IMR-90 (cell line): Measurements from ENCODE around the gene KCTD11. TPM values are rescaled to one million over a fixed set of nuclear protein-coding genes. Genes with fewer than 3 reads are reported as not detected.

ENCODE experiments used
- ATAC-seq: fragments of 200-7000 bp; cut with Tn5 transposase; 2 replicates; pipeline ENCODE4 v1.9.1; 2020; ENCODE audit warnings: low read depth, mild to moderate bottlenecking, moderate library complexity
- BruUV-seq: library from RNA; stranded (reverse); fragments of 400-500 nt; replicated peaks from 2 replicates; lab custom pipeline; 2021; lab: Mats Ljungman, UMichigan
- CTCF ChIA-PET: fragments of 300-600 bp; formaldehyde crosslinking; extraction: SDS; loops from one replicate; lab custom pipeline; 2021; ENCODE audit warnings: antibody characterized with exemption; lab: Yijun Ruan, JAX
- POLR2A ChIA-PET: fragments of 300-600 bp; sonication (Branson Sonifier 250); formaldehyde crosslinking; loops from one replicate; lab custom pipeline; 2022; ENCODE audit warnings: antibody characterized with exemption; ENCODE audit not compliant: unreplicated experiment; lab: Charles Lee
- DNase-seq: peaks from one replicate; pipeline ENCODE4 v3.0.0; 2013
- H2AFZ ChIP-seq: replicated peaks from 2 replicates; pipeline ENCODE3; 2013; ENCODE audit warnings: low read length, mild to moderate bottlenecking; ENCODE audit not compliant: poor library complexity
- H2AK5ac ChIP-seq: 2 replicates; pipeline ENCODE4 v1.6.1; 2013; ENCODE audit warnings: low read depth, low read length, inconsistent platforms
- H2AK9ac ChIP-seq: replicated peaks from 2 replicates; pipeline ENCODE3; 2013; ENCODE audit warnings: mild to moderate bottlenecking, low read depth, low read length, moderate library complexity; ENCODE audit not compliant: poor library complexity
- H2BK120ac ChIP-seq: 2 replicates; pipeline ENCODE4 v1.6.1; 2013; ENCODE audit warnings: low read depth, low read length, inconsistent platforms
- H2BK15ac ChIP-seq: 3 replicates; pipeline ENCODE4 v1.6.1; 2013; ENCODE audit warnings: low read depth, low read length, inconsistent platforms
- H2BK20ac ChIP-seq: 2 replicates; pipeline ENCODE4 v1.6.1; 2013; ENCODE audit warnings: low read depth, mild to moderate bottlenecking, inconsistent platforms, low read length, moderate library complexity
- H2BK5ac ChIP-seq: 2 replicates; pipeline ENCODE4 v1.6.1; 2013; ENCODE audit warnings: mild to moderate bottlenecking, low read depth, low read length, inconsistent platforms; ENCODE audit not compliant: poor library complexity, severe bottlenecking
- H3K14ac ChIP-seq: replicated peaks from 2 replicates; pipeline ENCODE4 v1.6.1; 2013; ENCODE audit warnings: low read depth, low read length, inconsistent platforms
- H3K18ac ChIP-seq: 2 replicates; pipeline ENCODE4 v1.6.1; 2013; ENCODE audit warnings: low read depth, low read length, control low read depth
- H3K23ac ChIP-seq: 2 replicates; pipeline ENCODE4 v1.6.1; 2013; ENCODE audit warnings: low read depth, low read length, inconsistent platforms
- H3K27ac ChIP-seq: 2 replicates; pipeline ENCODE4 v1.5.1; 2013; ENCODE audit warnings: mild to moderate bottlenecking, control low read depth, low read length; ENCODE audit not compliant: insufficient read depth
- H3K27me3 ChIP-seq: 2 replicates; pipeline ENCODE4 v1.6.1; 2013; ENCODE audit warnings: low read length; ENCODE audit not compliant: control insufficient read depth, insufficient read depth
- H3K36me3 ChIP-seq: 2 replicates; pipeline ENCODE4 v1.6.1; 2013; ENCODE audit warnings: low read length, mixed read lengths; ENCODE audit not compliant: control insufficient read depth, insufficient read depth
- H3K4ac ChIP-seq: 2 replicates; pipeline ENCODE4 v1.6.1; 2013; ENCODE audit warnings: low read depth, low read length, inconsistent platforms
- H3K4me1 ChIP-seq: 2 replicates; pipeline ENCODE4 v1.6.1; 2013; ENCODE audit warnings: low read length, mixed read lengths; ENCODE audit not compliant: control insufficient read depth, insufficient read depth
- H3K4me2 ChIP-seq: 2 replicates; pipeline ENCODE4 v1.6.1; 2013; ENCODE audit warnings: low read depth, mild to moderate bottlenecking, control low read depth, low read length, moderate library complexity
- H3K4me3 ChIP-seq: 2 replicates; pipeline ENCODE4 v1.5.1; 2013; ENCODE audit warnings: low read depth, mild to moderate bottlenecking, control low read depth, low read length, moderate library complexity; ENCODE audit not compliant: insufficient read depth
- H3K56ac ChIP-seq: 2 replicates; pipeline ENCODE4 v1.6.1; 2013; ENCODE audit warnings: low read length, inconsistent platforms; ENCODE audit not compliant: insufficient read depth; ENCODE audit errors: extremely low read depth
- H3K79me1 ChIP-seq, 2 experiments: 2 replicates each; pipeline ENCODE4 v1.6.1; 2013; ENCODE audit warnings: low read length in 2 of 2, inconsistent platforms in 1 of 2, low read depth in 1 of 2
- H3K9ac ChIP-seq: 2 replicates; pipeline ENCODE4 v1.6.1; 2013; ENCODE audit warnings: low read depth, low read length, control low read depth
- H3K9me1 ChIP-seq: 2 replicates; pipeline ENCODE4 v1.6.1; 2013; ENCODE audit warnings: low read length, inconsistent platforms; ENCODE audit not compliant: insufficient read depth
- H3K9me3 ChIP-seq: 2 replicates; pipeline ENCODE4 v1.6.1; 2013; ENCODE audit warnings: low read length; ENCODE audit not compliant: control insufficient read depth, insufficient read depth
- H4K20me1 ChIP-seq: 2 replicates; pipeline ENCODE4 v1.6.1; 2013; ENCODE audit warnings: low read length, inconsistent platforms; ENCODE audit not compliant: insufficient read depth
- H4K5ac ChIP-seq: 2 replicates; pipeline ENCODE4 v1.6.1; 2013; ENCODE audit warnings: mild to moderate bottlenecking, low read depth, low read length, control low read depth
- H4K8ac ChIP-seq, 2 experiments: 2 replicates each; pipeline ENCODE4 v1.6.1; 2013; ENCODE audit warnings: low read depth in 2 of 2, low read length in 2 of 2, control low read depth in 1 of 2, inconsistent platforms in 1 of 2
- H4K91ac ChIP-seq: 2 replicates; pipeline ENCODE4 v1.6.1; 2013; ENCODE audit warnings: low read depth, low read length, inconsistent platforms; ENCODE audit not compliant: insufficient read depth
- BHLHE40 ChIP-seq: fragments of 150-350 bp; IDR thresholded peaks from 2 replicates; pipeline ENCODE4 v1.6.1; 2016; ENCODE audit warnings: mild to moderate bottlenecking, low read depth, low read length
- CEBPB ChIP-seq: IDR thresholded peaks from 2 replicates; pipeline ENCODE4 v1.6.1; 2012; ENCODE audit warnings: low read depth, low read length, improper control_type of control experiment
- CTCF ChIP-seq: conservative IDR thresholded peaks from 2 replicates; pipeline ENCODE4 v1.5.1; 2012; ENCODE audit warnings: mild to moderate bottlenecking, low read depth, low read length, improper control_type of control experiment
- ELK1 ChIP-seq: fragments of 150-350 bp; IDR thresholded peaks from 2 replicates; pipeline ENCODE4 v1.6.1; 2016; ENCODE audit warnings: low read depth, mild to moderate bottlenecking, low read length, moderate library complexity, borderline replicate concordance
- FOS ChIP-seq: fragments of 150-350 bp; IDR thresholded peaks from 2 replicates; pipeline ENCODE4 v1.6.1; 2016; ENCODE audit warnings: low read depth, low read length
- MAFK ChIP-seq: IDR thresholded peaks from 2 replicates; pipeline ENCODE4 v1.6.1; 2012; ENCODE audit warnings: low read depth, low read length, improper control_type of control experiment
- MAZ ChIP-seq: IDR thresholded peaks from 2 replicates; pipeline ENCODE4 v1.6.1; 2012; ENCODE audit warnings: low read depth, mild to moderate bottlenecking, low read length, improper control_type of control experiment, moderate library complexity, borderline replicate concordance
- MXI1 ChIP-seq: IDR thresholded peaks from 2 replicates; pipeline ENCODE4 v1.6.1; 2012; ENCODE audit warnings: low read depth, mild to moderate bottlenecking, low read length, moderate library complexity, borderline replicate concordance
- NFE2L2 ChIP-seq: fragments of 150-350 bp; IDR thresholded peaks from 2 replicates; pipeline ENCODE4 v1.6.1; 2016; ENCODE audit warnings: low read depth, mild to moderate bottlenecking, low read length
- RCOR1 ChIP-seq: IDR thresholded peaks from 2 replicates; pipeline ENCODE4 v1.6.1; 2012; ENCODE audit warnings: mild to moderate bottlenecking, low read length, improper control_type of control experiment; ENCODE audit not compliant: insufficient replicate concordance
- RFX5 ChIP-seq: IDR thresholded peaks from 2 replicates; pipeline ENCODE4 v1.8.0; 2012; ENCODE audit warnings: low read depth, mild to moderate bottlenecking, low read length, moderate library complexity
- SMC3 ChIP-seq: fragments of 150-350 bp; IDR thresholded peaks from 2 replicates; pipeline ENCODE4 v1.6.1; 2016; ENCODE audit warnings: low read depth, mild to moderate bottlenecking, antibody characterized with exemption, low read length, moderate library complexity
- USF2 ChIP-seq: fragments of 150-350 bp; IDR thresholded peaks from 2 replicates; pipeline ENCODE4 v1.6.1; 2017; ENCODE audit warnings: mild to moderate bottlenecking, antibody characterized with exemption, low read length, low read depth
- WGBS, 2 experiments: methylation state at CpG; one replicate each; pipeline versions ENCODE4 v1.1.5 to v1.1.7; 2013; ENCODE audit warnings: missing lambda C conversion rate in 2 of 2; ENCODE audit not compliant: insufficient read length in 1 of 2; ENCODE audit errors: extremely low coverage in 2 of 2; 5-methylcytosine and 5-hydroxymethylcytosine counted together
- dilution Hi-C: fragments of 300-500 bp; cut with HindIII; formaldehyde crosslinking; loops from one replicate; pipeline ENCODE4 v1.14.3; 2018; ENCODE audit warnings: low sequenced_read_pairs; ENCODE audit not compliant: unreplicated experiment
- in situ Hi-C: fragments of 300-500 bp; cut with MboI; formaldehyde crosslinking; loops from 3 replicates; pipeline ENCODE4 v1.14.3; 2019; ENCODE audit warnings: low sequenced_read_pairs, inconsistent platforms, mixed read lengths
- intact Hi-C: fragments of 100-400 bp; cut with micrococcal nuclease; formaldehyde crosslinking; loops from 2 replicates; pipeline ENCODE4 v1.10.0; 2022
- polyA plus RNA-seq, 3 experiments: library from polyadenylated mRNA; depleted of rRNA; stranded (reverse); fragments of >200 nt; gene quantifications; 2 replicates each; pipeline ENCODE4 v1.2.3, GENCODE V29; 2012; ENCODE audit warnings: low replicate concordance in 1 of 3
- total RNA-seq: library from RNA; depleted of rRNA; stranded (reverse); fragments of >200 nt; gene quantifications from 2 replicates; pipeline ENCODE4 v1.2.3, GENCODE V29; 2012

KCTD11 gene
- total and polyA plus RNA-seq, 2 of the 4 experiments (the other 2 are of a cell fraction) = 10.8 to 16.4 TPM

DNA sequence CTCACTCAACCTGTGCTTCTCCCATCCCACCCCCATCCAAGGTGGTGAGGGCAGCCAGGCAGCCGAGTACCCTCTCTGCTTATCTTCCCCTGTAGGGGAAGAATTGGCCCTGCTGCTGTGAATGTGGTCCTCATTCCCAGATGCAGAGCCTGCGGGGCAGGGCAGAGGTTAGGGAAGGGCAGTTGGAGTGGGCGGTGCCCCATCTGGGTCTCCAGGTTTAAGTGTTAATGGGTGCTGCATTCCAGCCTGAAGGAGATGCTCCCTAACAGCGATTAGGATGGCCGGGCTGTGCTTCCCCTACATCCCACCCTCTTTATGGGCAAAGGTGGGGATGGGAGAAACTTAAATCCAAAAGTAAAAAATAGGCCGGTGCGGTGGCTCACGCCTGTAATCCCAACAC, 15.1 kb downstream of the KCTD11 start:
- WGBS, 2 experiments = no CpG with 5 or more reads among the region's 8 CpGs
- in situ Hi-C loops = no loop called here

More for the DNA sequence above, 15.1 kb downstream of the KCTD11 start:
- intact Hi-C loops (no loop called here), dilution Hi-C loops (no loop called here)
- no peaks in the 10 kb centered on the region for H3K79me1 ChIP-seq
- H3K56ac ChIP-seq = no peak overlapping the region
- no peak overlapping the region for H3K27ac ChIP-seq
- no peak overlapping the region for H2AFZ ChIP-seq
- H4K20me1 ChIP-seq = no peaks in the 10 kb centered on the region
- H2BK20ac ChIP-seq = no peak overlapping the region
- no peaks in the 10 kb centered on the region for H3K4me1 ChIP-seq
- no peak overlapping the region for H2AK5ac ChIP-seq
- H3K36me3 ChIP-seq = no peaks in the 10 kb centered on the region
- no peak for DNase-seq
- H3K9ac ChIP-seq = no peak overlapping the region
- H2BK15ac ChIP-seq = no peak overlapping the region
- H2BK120ac ChIP-seq = no peak overlapping the region
- ChIA-PET POLR2A (interaction anchor here (0.6 kb wide), 1 partner anchor 19 kb away, joined by 3 read pairs; no protein-coding TSS in a partner anchor), CTCF (no interaction called here)
- H4K5ac ChIP-seq = no peak overlapping the region
- H4K8ac ChIP-seq = no peak overlapping the region
- TF ChIP-seq MAFK = no peak
- no peak for TF ChIP-seq BHLHE40
- no peak for TF ChIP-seq CEBPB
- no peak for TF ChIP-seq RFX5
- TF ChIP-seq USF2 = no peak
- no peak for TF ChIP-seq RCOR1
- TF ChIP-seq NFE2L2 = no peak
- no peak for TF ChIP-seq ELK1
- no peak for TF ChIP-seq MAZ
- no peak for TF ChIP-seq SMC3
- TF ChIP-seq MXI1 = no peak
- TF ChIP-seq FOS = no peak
- TF ChIP-seq CTCF = no peak
- H3K23ac ChIP-seq = no peak overlapping the region
- H3K14ac ChIP-seq = no peak overlapping the region
- H3K18ac ChIP-seq = no peak overlapping the region
- no peak overlapping the region for H2AK9ac ChIP-seq
- no peak overlapping the region for H2BK5ac ChIP-seq
- no peak overlapping the region for H3K4me2 ChIP-seq
- H4K91ac ChIP-seq = no peak overlapping the region
- H3K9me1 ChIP-seq = no peaks in the 10 kb centered on the region
- BruUV-seq = no TSS peak
- ATAC-seq = no peak
- no peaks in the 10 kb centered on the region for H3K9me3 ChIP-seq
- no peak overlapping the region for H3K4me3 ChIP-seq
- no peak overlapping the region for H3K4ac ChIP-seq
- H3K27me3 ChIP-seq = peaks cover 22% of the 10 kb centered on the region
